H1 (cell line): ENCODE measurements around the gene TBX6. TPM values are rescaled to one million over a fixed set of nuclear protein-coding genes. Genes with fewer than 3 reads are reported as not detected.

Source experiments
- CTCF ChIA-PET: fragments of 300-600 bp; sonication (Branson Sonifier 250); formaldehyde crosslinking; loops from one replicate; lab custom pipeline; 2021; ENCODE audit not compliant: partially characterized antibody; lab: Charles Lee
- POLR2A ChIA-PET: fragments of 300-600 bp; sonication (Branson Sonifier 250); formaldehyde crosslinking; loops from one replicate; lab custom pipeline; 2021; ENCODE audit warnings: inconsistent platforms; ENCODE audit not compliant: partially characterized antibody; lab: Charles Lee
- DNase-seq, 2 experiments: peaks; one replicate each; pipeline versions ENCODE4 v3.0.0 to v3.0.0-alpha.2; 2010 to 2022; ENCODE audit warnings: low spot score in 2 of 2, low read depth in 1 of 2, mixed read lengths in 1 of 2
- FAIRE-seq: peaks from 2 replicates; lab custom pipeline; 2011; peaks lifted over from hg19 to GRCh38; lab: Jason Lieb, UNC
- H2AFZ ChIP-seq: 2 replicates; pipeline ENCODE4 v1.8.1; 2012; ENCODE audit warnings: low read length, inconsistent platforms
- H2AK5ac ChIP-seq: 2 replicates; pipeline ENCODE4 v1.6.1; 2013; ENCODE audit warnings: low read depth, low read length
- H2BK120ac ChIP-seq: replicated peaks from 2 replicates; pipeline ENCODE3; 2013; ENCODE audit warnings: low read depth, low read length, inconsistent platforms
- H2BK12ac ChIP-seq: 2 replicates; pipeline ENCODE4 v1.6.1; 2013; ENCODE audit warnings: low read depth, low read length
- H2BK15ac ChIP-seq: 2 replicates; pipeline ENCODE4 v1.6.1; 2013; ENCODE audit warnings: low read length
- H2BK20ac ChIP-seq: 2 replicates; pipeline ENCODE4 v1.6.1; 2013; ENCODE audit warnings: low read length
- H2BK5ac ChIP-seq: 2 replicates; pipeline ENCODE4 v1.6.1; 2013; ENCODE audit warnings: low read depth, low read length
- H3K14ac ChIP-seq: 2 replicates; pipeline ENCODE4 v1.6.1; 2013; ENCODE audit warnings: inconsistent platforms; ENCODE audit not compliant: insufficient read length
- H3K18ac ChIP-seq: 2 replicates; pipeline ENCODE4 v1.6.1; 2013; ENCODE audit warnings: low read length; ENCODE audit errors: extremely low read depth
- H3K23ac ChIP-seq: 2 replicates; pipeline ENCODE4 v1.6.1; 2013; ENCODE audit warnings: inconsistent platforms; ENCODE audit not compliant: insufficient read length
- H3K23me2 ChIP-seq: 2 replicates; pipeline ENCODE4 v1.6.1; 2013; ENCODE audit warnings: low read depth, low read length
- H3K27ac ChIP-seq: 2 replicates; pipeline ENCODE4 v1.6.1; 2011; ENCODE audit warnings: low read depth, low read length, inconsistent platforms
- H3K27me3 ChIP-seq, 4 experiments: replicated peaks in 1 of 4; 1 replicate in 1 of 4; 2 replicates in 3 of 4; pipeline versions ENCODE4 v1.6.1 to v1.8.1; 2011 to 2013; ENCODE audit warnings: low read length in 3 of 4, mild to moderate bottlenecking in 3 of 4, inconsistent platforms in 2 of 4, mixed read lengths in 2 of 4, moderate library complexity in 1 of 4; ENCODE audit not compliant: control insufficient read depth in 3 of 4, insufficient read depth in 3 of 4; ENCODE audit errors: extremely low read depth in 1 of 4
- H3K36me3 ChIP-seq, 4 experiments: 2 replicates each; pipeline versions ENCODE4 v1.6.1 to v1.8.1; 2011 to 2013; ENCODE audit warnings: mild to moderate bottlenecking in 4 of 4, low read length in 3 of 4, moderate library complexity in 2 of 4, control low read depth in 1 of 4, inconsistent platforms in 1 of 4; ENCODE audit not compliant: insufficient read depth in 4 of 4, control insufficient read depth in 2 of 4
- H3K4ac ChIP-seq: replicated peaks from 2 replicates; pipeline ENCODE3; 2013; ENCODE audit warnings: low read length, low read depth, mixed read lengths, inconsistent platforms; ENCODE audit not compliant: insufficient read length
- H3K4me1 ChIP-seq, 4 experiments: replicated peaks in 1 of 4; 1 replicate in 1 of 4; 2 replicates in 3 of 4; pipeline versions ENCODE4 v1.6.1 to v1.8.1; 2011 to 2013; ENCODE audit warnings: low read length in 3 of 4, inconsistent platforms in 2 of 4, mixed read lengths in 1 of 4; ENCODE audit not compliant: insufficient read depth in 4 of 4, control insufficient read depth in 3 of 4
- H3K4me2 ChIP-seq, 2 experiments: 2 replicates each; pipeline versions ENCODE4 v1.6.1 to v1.8.1; 2011 to 2013; ENCODE audit warnings: low read depth in 2 of 2, low read length in 2 of 2, control low read depth in 1 of 2, inconsistent platforms in 1 of 2, mild to moderate bottlenecking in 1 of 2; ENCODE audit not compliant: insufficient read depth in 1 of 2
- H3K4me3 ChIP-seq, 4 experiments: fragments of 200-600, 300-600 bp in 1 of 4; sonication (generic), shearing (Covaris generic), sonication (Bioruptor Twin) in 1 of 4; 2 replicates each; pipeline versions ENCODE4 v1.5.1 to v1.8.1; 2011 to 2016; ENCODE audit warnings: low read length in 4 of 4, low read depth in 3 of 4, control low read depth in 2 of 4, inconsistent platforms in 2 of 4, mild to moderate bottlenecking in 2 of 4, mixed read lengths in 1 of 4, moderate library complexity in 1 of 4; ENCODE audit not compliant: insufficient read depth in 2 of 4; ENCODE audit errors: extremely low read depth in 1 of 4
- H3K56ac ChIP-seq: replicated peaks from 2 replicates; pipeline ENCODE3; 2013; ENCODE audit warnings: low read depth, mild to moderate bottlenecking, mixed read lengths, low read length, inconsistent platforms; ENCODE audit not compliant: insufficient read length
- H3K79me1 ChIP-seq: 2 replicates; pipeline ENCODE4 v1.6.1; 2013; ENCODE audit warnings: low read depth, low read length, control low read depth
- H3K79me2 ChIP-seq, 2 experiments: 2 replicates each; pipeline versions ENCODE4 v1.6.1 to v1.8.1; 2012 to 2013; ENCODE audit warnings: low read length in 2 of 2, mild to moderate bottlenecking in 2 of 2, inconsistent platforms in 1 of 2; ENCODE audit not compliant: insufficient read depth in 2 of 2, control insufficient read depth in 1 of 2
- H3K9ac ChIP-seq, 4 experiments: replicated peaks in 1 of 4; 1 replicate in 1 of 4; 2 replicates in 3 of 4; pipeline versions ENCODE4 v1.6.1 to v1.8.1; 2011 to 2013; ENCODE audit warnings: low read depth in 3 of 4, low read length in 3 of 4, control low read depth in 2 of 4, mild to moderate bottlenecking in 2 of 4, moderate library complexity in 2 of 4, inconsistent platforms in 1 of 4; ENCODE audit errors: extremely low read depth in 1 of 4
- H3K9me3 ChIP-seq, 2 experiments: 2 replicates each; pipeline versions ENCODE4 v1.6.1 to v1.8.1; 2012 to 2013; ENCODE audit warnings: mild to moderate bottlenecking in 2 of 2, moderate library complexity in 2 of 2, control low read depth in 1 of 2, inconsistent platforms in 1 of 2, low read depth in 1 of 2, low read length in 1 of 2, mixed read lengths in 1 of 2; ENCODE audit not compliant: insufficient read depth in 2 of 2
- H4K20me1 ChIP-seq, 2 experiments: replicated peaks in 1 of 2; 2 replicates each; pipeline versions ENCODE3 to v1.8.1; 2011 to 2013; ENCODE audit warnings: inconsistent platforms in 2 of 2, low read length in 2 of 2, mild to moderate bottlenecking in 1 of 2; ENCODE audit not compliant: insufficient read depth in 2 of 2, control insufficient read depth in 1 of 2
- H4K5ac ChIP-seq: 2 replicates; pipeline ENCODE4 v1.6.1; 2013; ENCODE audit warnings: low read length, low read depth, mixed read lengths, inconsistent platforms; ENCODE audit not compliant: insufficient read length
- H4K8ac ChIP-seq: 2 replicates; pipeline ENCODE4 v1.8.0; 2013; ENCODE audit warnings: mild to moderate bottlenecking, moderate library complexity, low read length, inconsistent platforms; ENCODE audit not compliant: insufficient read depth; ENCODE audit errors: extremely low read depth
- H4K91ac ChIP-seq: replicated peaks from 2 replicates; pipeline ENCODE3; 2013; ENCODE audit warnings: low read length, mixed read lengths, inconsistent platforms; ENCODE audit not compliant: insufficient read length
- BACH1 ChIP-seq: IDR thresholded peaks from 2 replicates; pipeline ENCODE4 v1.6.1; 2012; ENCODE audit warnings: low read length, improper control_type of control experiment
- EZH2 ChIP-seq: fragments of 200-600 bp; sonication (generic); IDR thresholded peaks from 2 replicates; pipeline ENCODE4 v1.7.1; 2012; ENCODE audit warnings: low read depth, mild to moderate bottlenecking, moderate library complexity, low read length, inconsistent platforms; ENCODE audit not compliant: severe bottlenecking
- JUND ChIP-seq: IDR thresholded peaks from 2 replicates; pipeline ENCODE4 v1.6.1; 2011; ENCODE audit warnings: mild to moderate bottlenecking, improper control_type of control experiment, low read length
- KDM5A ChIP-seq: fragments of 200-600 bp; IDR thresholded peaks from 2 replicates; pipeline ENCODE4 v1.7.1; 2012; ENCODE audit warnings: mild to moderate bottlenecking, low read length, inconsistent platforms, mixed read lengths
- MAX ChIP-seq: IDR thresholded peaks from 2 replicates; pipeline ENCODE4 v1.6.1; 2012; ENCODE audit warnings: inconsistent platforms
- POU5F1 ChIP-seq: IDR thresholded peaks from 2 replicates; pipeline ENCODE4 v1.6.1; 2011; ENCODE audit warnings: low read depth, mild to moderate bottlenecking, low read length, moderate library complexity
- SAP30 ChIP-seq: fragments of 300-600 bp; sonication (generic); IDR thresholded peaks from 2 replicates; pipeline ENCODE4 v1.7.1; 2012; ENCODE audit warnings: low read length, moderate library complexity, mild to moderate bottlenecking, inconsistent platforms; ENCODE audit not compliant: insufficient read depth, insufficient replicate concordance
- SIN3A ChIP-seq, 2 experiments: IDR thresholded peaks in 1 of 2; conservative IDR thresholded peaks in 1 of 2; 2 replicates each; pipeline ENCODE4 v1.6.1; 2011 to 2012; ENCODE audit warnings: low read length in 2 of 2, improper control_type of control experiment in 1 of 2, low read depth in 1 of 2, mild to moderate bottlenecking in 1 of 2
- SRF ChIP-seq: IDR thresholded peaks from 2 replicates; pipeline ENCODE4 v1.6.1; 2011; ENCODE audit warnings: mild to moderate bottlenecking, low read depth, low read length, moderate library complexity
- TCF12 ChIP-seq: IDR thresholded peaks from 2 replicates; pipeline ENCODE4 v1.6.1; 2011; ENCODE audit warnings: low read depth, mild to moderate bottlenecking, low read length
- YY1 ChIP-seq: IDR thresholded peaks from 2 replicates; pipeline ENCODE4 v1.6.1; 2011; ENCODE audit warnings: low read depth, mild to moderate bottlenecking, low read length
- WGBS, 2 experiments: shearing (Covaris generic) in 1 of 2; methylation state at CpG; one replicate each; pipeline versions ENCODE4 v1.1.6 to v1.1.7; 2013 to 2015; ENCODE audit warnings: low lambda C conversion rate in 2 of 2, mixed read lengths in 2 of 2, inconsistent platforms in 1 of 2, low coverage in 1 of 2, missing lambda C conversion rate in 1 of 2; ENCODE audit not compliant: insufficient replicate concordance in 2 of 2, insufficient coverage in 1 of 2, insufficient read length in 1 of 2; ENCODE audit errors: extremely low coverage in 1 of 2, missing lambda C conversion rate in 1 of 2; 5-methylcytosine and 5-hydroxymethylcytosine counted together
- polyA plus RNA-seq, 7 experiments: library from polyadenylated mRNA; depleted of rRNA in 3 of 7; stranded (reverse) in 5 of 7; unstranded in 2 of 7; fragments of >200 nt in 5 of 7; fragments of 200-250 nt in 2 of 7; gene quantifications; 1 replicate in 5 of 7; 2 replicates in 1 of 7; 4 replicates in 1 of 7; pipeline versions ENCODE4 v1.2.1 to v1.2.3, GENCODE V29; 2011 to 2013; ENCODE audit warnings: missing spikeins in 2 of 7, mixed read lengths in 2 of 7
- total RNA-seq: library from RNA; stranded (reverse); fragmentation: NEBNext Ultra II Directional; extraction: Animal tissue kit (Norgen Biotek cat#: 25700); gene quantifications from 2 replicates; pipeline ENCODE4 v1.2.1, GENCODE V29; 2021

The TBX6 gene
- total and polyA plus RNA-seq, 2 of the 8 experiments (the other 6 are each of a cell fraction or from before 2014, with no cell fraction given) = 2.2 to 2.8 TPM

DNA sequence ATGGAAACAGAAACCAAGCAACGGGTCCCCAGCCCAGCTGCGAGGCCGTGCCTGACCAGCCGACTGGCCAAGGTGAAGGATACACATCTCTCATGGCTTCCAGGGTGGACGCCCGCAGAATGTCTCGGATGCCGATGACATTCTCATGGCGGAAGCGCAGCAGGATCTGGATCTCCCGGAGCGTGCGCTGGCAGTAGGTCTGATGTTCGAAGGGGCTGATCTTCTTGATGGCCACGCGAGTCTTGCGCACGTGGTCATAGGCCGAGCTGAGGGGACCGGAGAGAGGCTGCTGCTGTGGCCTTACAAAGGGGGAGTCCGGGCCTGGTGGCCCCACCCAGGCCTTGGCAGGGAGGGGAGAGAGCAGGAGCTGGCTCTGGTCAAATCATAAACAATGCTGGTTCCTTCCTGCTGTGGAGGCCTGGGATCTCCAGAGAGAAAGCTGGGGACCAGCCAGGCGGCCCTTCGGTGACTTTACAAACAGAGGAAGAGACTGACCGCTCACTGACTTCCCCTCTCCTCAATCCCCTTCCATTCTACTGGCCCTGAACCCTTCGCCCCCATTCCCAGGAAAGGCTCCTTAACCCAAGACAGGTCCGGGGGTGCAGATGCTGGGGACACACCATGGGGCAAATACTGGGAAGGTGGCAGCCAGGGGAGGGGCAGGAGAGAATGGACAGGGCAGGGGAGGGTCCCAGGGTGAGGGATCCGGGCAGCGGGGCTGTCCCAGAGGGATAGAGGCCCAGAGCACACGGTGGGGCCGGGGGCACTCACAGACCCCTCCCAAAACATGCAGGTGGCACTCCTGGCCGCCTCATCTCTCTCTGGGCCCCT is 30.2 kb upstream of the TBX6 start:
- no peaks in the 10 kb centered on the region for H3K9me3 ChIP-seq
- no peak overlapping the region for H3K27ac ChIP-seq
- H2BK12ac ChIP-seq = peak overlapping the region; percentile 68; the same call in 1 of the 2 replicates
- H4K91ac ChIP-seq = peak overlapping the region; percentile 3
- H2BK20ac ChIP-seq = no peak overlapping the region
- no peaks in the 10 kb centered on the region for H3K79me2 ChIP-seq
- no peak overlapping the region for H2BK15ac ChIP-seq
- no peak overlapping the region; a peak in 1 of 7 replicates for H3K9ac ChIP-seq
- peaks cover 8% of the 10 kb centered on the region; the same call in 1 of the 2 replicates for H3K23me2 ChIP-seq
- no peak overlapping the region for H3K14ac ChIP-seq
- CTCF ChIA-PET = interaction anchor here (0.6 to 2.5 kb wide), 2 partner anchors 10 to 376 kb away, joined by 4 to 20 read pairs; partner anchors contain the start of gene GDPD3
- no peak overlapping the region for H3K23ac ChIP-seq
- peak overlapping the region; percentile 54 to 74 (median 62) for H3K4me3 ChIP-seq
- H2BK120ac ChIP-seq = no peak overlapping the region
- WGBS, 2 experiments = 84% methylated on average over 30 of the region's 31 CpGs; no CpG with 5 or more reads in 1 of the 2 experiments
- H3K18ac ChIP-seq = no peak overlapping the region; the same call in 1 of the 2 replicates
- H4K5ac ChIP-seq = peak overlapping the region; percentile 12
- peaks cover 0 to 6% (median 2%) of the 10 kb centered on the region in 4 experiments; a peak in 4 of 7 replicates for H3K4me1 ChIP-seq
- H3K4ac ChIP-seq = peak overlapping the region; percentile 38
- no peaks in the 10 kb centered on the region for H4K20me1 ChIP-seq
- peaks cover 0 to 4% (median 0%) of the 10 kb centered on the region in 4 experiments; a peak in 1 of 8 replicates for H3K36me3 ChIP-seq
- H2AFZ ChIP-seq = no peak overlapping the region
- DNase-seq (peak in 1 of 2 experiments; percentile 47), FAIRE-seq (no peak)
- H3K79me1 ChIP-seq = no peaks in the 10 kb centered on the region
- H3K56ac ChIP-seq = peak overlapping the region; percentile 82
- POLR2A ChIA-PET = interaction anchor here (0.6 kb wide), 1 partner anchor 41 kb away, joined by 3 read pairs; no protein-coding TSS in a partner anchor
- H4K8ac ChIP-seq = no peak overlapping the region
- no peak overlapping the region for H2BK5ac ChIP-seq
- peaks cover 0 to 2% (median under 1%) of the 10 kb centered on the region in 4 experiments; a peak in 1 of 7 replicates for H3K27me3 ChIP-seq
- peak overlapping the region; percentile 76; the same call in 1 of the 2 replicates for H2AK5ac ChIP-seq
- H3K4me2 ChIP-seq = peak overlapping the region; percentile 65 to 92
- TF ChIP-seq SRF (no peak), BACH1 (no peak), POU5F1 (no peak), KDM5A (no peak), MAX (no peak), JUND (no peak), SIN3A (conservative IDR thresholded peaks at IDR 0.05 in 1 of 2, IDR thresholded peaks at IDR 0.05 in 1 of 2; ENCODE audit: low read depth in 1 of 2, low read length in 2 of 2) (no peak), EZH2 (no peak), YY1 (no peak), TCF12 (no peak), SAP30 (no peak)
